ENCODE results near the gene JMJD8. TPM values are rescaled to one million over a fixed set of nuclear protein-coding genes. Genes with fewer than 3 reads are reported as not detected.
A peak's percentile ranks its signal among the peaks of the same experiment; 100 is the strongest.

JMJD8 gene
- total and polyA plus RNA-seq, 10 donors: 24.9 to 58.7 (median 35.9) TPM

DNA sequence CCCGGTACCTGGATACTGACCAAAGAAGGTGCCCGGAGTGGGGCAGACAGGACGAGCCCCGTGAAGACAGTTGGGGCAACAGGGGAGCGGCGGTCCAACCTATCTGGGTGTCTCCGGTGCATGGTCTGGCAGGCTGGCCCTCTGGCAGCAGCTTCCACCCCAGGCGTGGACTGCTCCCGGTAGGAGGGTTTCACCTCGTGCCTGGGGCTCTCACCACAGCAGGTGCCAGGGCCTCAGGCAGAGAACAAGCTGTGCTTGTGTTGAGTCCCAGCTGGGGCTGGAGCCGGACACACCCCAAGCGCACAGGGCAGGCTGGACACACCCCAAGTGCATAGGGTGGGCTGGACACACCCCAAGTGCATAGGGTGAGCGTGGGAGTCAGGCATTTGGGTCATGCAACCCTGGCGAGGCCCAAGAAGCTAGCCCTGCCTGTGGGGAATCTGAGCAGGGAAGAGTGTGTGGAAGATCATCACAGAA is 23.0 kb upstream of the JMJD8 start:
- H3K27me3 ChIP-seq (replicated peaks in 1 of 7): peaks cover 8 to 100% (median 91%) of the 10 kb centered on the region in 7 donors
- 44 to 52% (median 48%) methylated on average over 5 to 14 of the region's 14 CpGs for WGBS, 5 donors
- intact Hi-C loops (cut with DNase I; ENCODE audit: low total_unique reads): no loop called here
- H3K4me3 ChIP-seq: no peak overlapping the region
- no peak overlapping the region for H3K27ac ChIP-seq
- H3K4me1 ChIP-seq: peaks cover 0 to 36% (median 16%) of the 10 kb centered on the region in 6 donors
- no peak for DNase-seq
- H3K36me3 ChIP-seq: no peaks in the 10 kb centered on the region
- TF ChIP-seq POLR2AphosphoS5 (IDR thresholded peaks at IDR 0.05) (no peak), POLR2A (IDR thresholded peaks at IDR 0.05) (no peak)
- TF ChIP-seq, protein P1, sequence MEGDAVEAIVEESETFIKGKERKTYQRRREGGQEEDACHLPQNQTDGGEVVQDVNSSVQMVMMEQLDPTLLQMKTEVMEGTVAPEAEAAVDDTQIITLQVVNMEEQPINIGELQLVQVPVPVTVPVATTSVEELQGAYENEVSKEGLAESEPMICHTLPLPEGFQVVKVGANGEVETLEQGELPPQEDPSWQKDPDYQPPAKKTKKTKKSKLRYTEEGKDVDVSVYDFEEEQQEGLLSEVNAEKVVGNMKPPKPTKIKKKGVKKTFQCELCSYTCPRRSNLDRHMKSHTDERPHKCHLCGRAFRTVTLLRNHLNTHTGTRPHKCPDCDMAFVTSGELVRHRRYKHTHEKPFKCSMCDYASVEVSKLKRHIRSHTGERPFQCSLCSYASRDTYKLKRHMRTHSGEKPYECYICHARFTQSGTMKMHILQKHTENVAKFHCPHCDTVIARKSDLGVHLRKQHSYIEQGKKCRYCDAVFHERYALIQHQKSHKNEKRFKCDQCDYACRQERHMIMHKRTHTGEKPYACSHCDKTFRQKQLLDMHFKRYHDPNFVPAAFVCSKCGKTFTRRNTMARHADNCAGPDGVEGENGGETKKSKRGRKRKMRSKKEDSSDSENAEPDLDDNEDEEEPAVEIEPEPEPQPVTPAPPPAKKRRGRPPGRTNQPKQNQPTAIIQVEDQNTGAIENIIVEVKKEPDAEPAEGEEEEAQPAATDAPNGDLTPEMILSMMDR (IDR thresholded peaks at IDR 0.05 in 8 of 11, conservative IDR thresholded peaks at IDR 0.05 in 3 of 11): no peak
- no peaks in the 10 kb centered on the region for H3K9me3 ChIP-seq

DNA sequence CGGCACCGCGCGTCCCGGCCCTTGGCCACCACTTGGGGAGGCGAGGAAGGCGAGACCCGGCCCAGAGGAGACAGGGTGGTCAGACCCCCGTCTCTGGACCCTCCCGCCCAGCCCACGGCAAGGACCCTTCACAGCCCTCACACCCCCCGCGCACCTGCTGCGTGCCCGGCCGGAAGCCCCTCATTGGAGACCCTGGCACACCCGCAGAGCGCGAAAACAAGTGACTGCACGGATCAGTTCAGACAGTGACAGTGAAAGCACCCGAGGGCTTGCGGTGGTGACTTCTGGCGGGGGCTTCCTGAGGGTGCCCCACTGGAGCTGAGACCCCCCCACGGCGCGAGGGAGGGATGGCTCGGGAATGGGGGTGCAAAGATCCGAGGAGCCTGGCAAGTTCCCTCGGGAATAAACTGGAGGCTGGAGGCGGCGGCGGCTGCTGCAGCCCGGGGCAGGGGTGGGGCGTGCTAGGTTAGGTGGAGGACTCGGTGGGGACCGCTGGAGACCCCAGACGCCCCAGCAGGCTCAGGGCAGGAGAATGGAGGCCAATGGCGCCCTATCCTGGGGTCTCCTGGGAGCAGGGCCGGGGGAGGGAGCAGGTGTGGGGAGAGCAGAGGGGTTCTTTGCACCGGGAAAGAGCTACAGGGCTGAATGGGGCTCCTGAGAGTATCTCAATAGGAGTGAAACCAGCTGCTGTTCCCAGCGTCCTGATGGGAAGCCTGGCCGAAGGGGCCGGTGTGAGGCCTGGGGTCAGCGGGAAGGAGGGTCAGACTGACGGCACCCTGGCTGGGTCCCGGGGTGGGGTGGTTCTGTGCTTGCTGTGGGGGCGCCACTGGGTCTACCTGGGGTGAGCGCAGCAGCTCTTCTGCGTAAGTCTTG is 22.3 kb upstream of the JMJD8 start:
- 5 to 9% (median 7%) methylated on average over 27 to 49 of the region's 49 CpGs for WGBS, 5 donors

DNA sequence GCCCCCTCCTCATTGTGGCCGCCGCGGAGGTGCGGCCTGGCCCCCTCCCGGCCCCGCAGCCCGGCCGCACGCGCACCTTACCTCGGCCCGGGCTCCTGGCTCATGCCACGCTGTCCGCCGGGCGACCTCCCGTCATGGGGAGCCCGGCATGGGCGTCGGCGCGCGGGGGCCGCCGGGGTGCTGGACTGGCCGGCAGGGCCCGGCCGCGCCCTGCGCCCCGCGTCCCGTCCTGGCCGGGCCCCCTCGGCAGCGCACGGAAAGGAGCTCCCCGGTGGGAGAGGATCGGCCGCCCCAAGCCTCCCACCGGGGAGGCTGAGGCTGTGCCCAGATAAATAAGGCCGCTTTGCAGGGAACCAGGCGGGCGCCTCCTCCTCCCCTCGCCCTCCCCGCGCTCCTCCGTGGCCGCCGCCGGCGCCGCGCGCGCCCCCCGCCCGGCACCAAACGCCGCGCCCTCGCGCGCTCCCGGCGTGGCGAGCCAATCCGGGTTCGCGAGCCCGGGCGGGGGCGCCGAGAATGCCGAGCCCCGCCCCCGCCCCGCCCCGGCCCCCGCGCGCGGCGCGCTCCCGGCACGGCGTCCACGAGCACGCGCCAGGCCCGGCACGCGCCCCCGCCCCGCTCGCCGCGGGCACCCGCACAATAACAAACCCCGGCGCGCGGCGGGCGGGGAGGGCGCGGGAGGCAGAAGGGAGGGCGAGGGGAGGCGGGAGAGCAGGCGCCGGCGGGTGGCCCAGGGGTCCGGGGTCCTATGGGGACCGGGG is 21.5 kb upstream of the JMJD8 start, which contains the start of gene FBXL16:
Gene FBXL16, minus strand, starts transcription at position 371 of the 758 bp plus-strand sequence. CDS start 8,396 bp downstream, outside the sequence.
- WGBS, 5 donors: 0 to 2% (median 1%) methylated on average over 1 to 114 of the region's 115 CpGs; no CpG with 5 or more reads in 1 of the 5 donors
- no peak for DNase-seq
- H3K36me3 ChIP-seq: no peaks in the 10 kb centered on the region
- peak within 1 kb of the TSS in 2 of 8 donors; percentile 4 to 48 for H3K4me3 ChIP-seq
- H3K4me1 ChIP-seq: peaks cover 0 to 33% (median 15%) of the 10 kb centered on the region in 6 donors
- no peak within 1 kb of the TSS for H3K27ac ChIP-seq
- peaks cover 4 to 100% (median 96%) of the 10 kb centered on the region in 7 donors for H3K27me3 ChIP-seq (replicated peaks in 1 of 7)
- no peak for TF ChIP-seq POLR2AphosphoS5 (IDR thresholded peaks at IDR 0.05)
- no peak for TF ChIP-seq POLR2A (IDR thresholded peaks at IDR 0.05)
- TF ChIP-seq, protein P1 (IDR thresholded peaks at IDR 0.05 in 8 of 11, conservative IDR thresholded peaks at IDR 0.05 in 3 of 11): no peak
- H3K9me3 ChIP-seq: no peaks in the 10 kb centered on the region
- intact Hi-C loops (cut with DNase I; ENCODE audit: low total_unique reads): no loop called here

More for the DNA sequence above, 22.3 kb upstream of the JMJD8 start:
- Histone ChIP-seq H3K4me3 (peak overlapping the region in 2 of 8 donors; percentile 4 to 48), H3K36me3 (no peaks in the 10 kb centered on the region), H3K27ac (no peak overlapping the region), H3K27me3 (replicated peaks in 1 of 7) (peaks cover 8 to 100% (median 96%) of the 10 kb centered on the region in 7 donors), H3K4me1 (peaks cover 0 to 31% (median 11%) of the 10 kb centered on the region in 6 donors), H3K9me3 (no peaks in the 10 kb centered on the region)
- TF ChIP-seq, protein P1 (IDR thresholded peaks at IDR 0.05 in 8 of 11, conservative IDR thresholded peaks at IDR 0.05 in 3 of 11): no peak
- TF ChIP-seq POLR2A (IDR thresholded peaks at IDR 0.05) (no peak), POLR2AphosphoS5 (IDR thresholded peaks at IDR 0.05) (no peak)
- intact Hi-C loops (cut with DNase I; ENCODE audit: low total_unique reads): no loop called here
- DNase-seq: no peak

All from spleen (tissue), 11 donors.